ENCODE data around the gene UROC1. TPM values are rescaled to one million over a fixed set of nuclear protein-coding genes. Genes with fewer than 3 reads are reported as not detected.

The UROC1 gene
- polyA plus RNA-seq, 1 of the 3 experiments (the other 2 are of a cell fraction) = not detected

- TF ChIP-seq USF2 (IDR thresholded peaks at IDR 0.05; ENCODE audit: borderline replicate concordance, low read depth, low read length) = no peak
- TF ChIP-seq RCOR1 (IDR thresholded peaks at IDR 0.05; ENCODE audit: low read length) = no peak
- no peak for TF ChIP-seq USF1 (IDR thresholded peaks at IDR 0.05; ENCODE audit: borderline replicate concordance, low read depth)
These were observed 7.2 kb downstream of the UROC1 start (continued) for GRCh38 chr3:126510308-126510910.

- Histone ChIP-seq H3K9ac (no peak overlapping the region), H3F3A (replicated peaks; ENCODE audit: insufficient read depth) (no peaks in the 10 kb centered on the region), H2AFZ (ENCODE audit: low read depth) (no peak overlapping the region), H3K4me3 (ENCODE audit: low read depth in 2 of 2, low read length in 1 of 2) (no peak overlapping the region), H3K27me3 (ENCODE audit: insufficient read depth) (peaks cover 10% of the 10 kb centered on the region; the same call in 1 of the 2 replicates), H3K9me2 (no peaks in the 10 kb centered on the region), H3K4me2 (no peak overlapping the region), H3K79me2 (ENCODE audit: insufficient read depth) (no peaks in the 10 kb centered on the region), H3K36me3 (replicated peaks in 1 of 2; ENCODE audit: control insufficient read depth in 1 of 2, insufficient read depth in 2 of 2, low read length in 1 of 2) (no peaks in the 10 kb centered on the region), H3K4me1 (ENCODE audit: control insufficient read depth in 1 of 2, insufficient read depth in 2 of 2, low read depth in 1 of 2, low read length in 1 of 2) (peaks cover 0 to 4% of the 10 kb centered on the region in 2 experiments; a peak in 1 of 4 replicates), H3K9me3 (no peaks in the 10 kb centered on the region), H4K20me1 (ENCODE audit: insufficient read depth) (no peaks in the 10 kb centered on the region), H3K27ac (ENCODE audit: low read depth in 2 of 2, low read length in 1 of 2) (no peak overlapping the region)
- no peak for DNase-seq
- POLR2A ChIA-PET = no interaction called here
- CTCF ChIA-PET = interaction anchor here (0.7 to 7.0 kb wide), 4 partner anchors 9 to 54 kb away, joined by 3 to 45 read pairs (median 3); partner anchors contain the start of genes CHST13 and ZXDC
- WGBS (ENCODE audit: low lambda C conversion rate) = 53% methylated on average over 17 of the region's 18 CpGs
- no peak for TF ChIP-seq FOXJ3 (CRISPR knock-in tag; IDR thresholded peaks at IDR 0.05)
- TF ChIP-seq TEAD4 (IDR thresholded peaks at IDR 0.05; ENCODE audit: borderline replicate concordance, insufficient read depth) = no peak
- no peak for TF ChIP-seq YY1 (IDR thresholded peaks at IDR 0.05; ENCODE audit: low read depth)
- no peak for TF ChIP-seq RXRA (IDR thresholded peaks at IDR 0.05; ENCODE audit: borderline replicate concordance, low read depth)
These were observed 7.8 kb downstream of the UROC1 start for GRCh38 chr3:126509597-126510307.

GRCh38 chr3:126508564-126508964 lies 9.0 kb downstream of the UROC1 start:
- Histone ChIP-seq H3K79me2 (ENCODE audit: insufficient read depth) (no peaks in the 10 kb centered on the region), H3K4me2 (no peak overlapping the region), H3K9ac (no peak overlapping the region), H3K4me3 (ENCODE audit: low read depth in 2 of 2, low read length in 1 of 2) (no peak overlapping the region), H2AFZ (ENCODE audit: low read depth) (no peak overlapping the region), H3K9me2 (no peaks in the 10 kb centered on the region), H3F3A (replicated peaks; ENCODE audit: insufficient read depth) (no peaks in the 10 kb centered on the region), H3K27me3 (ENCODE audit: insufficient read depth) (peaks cover 10% of the 10 kb centered on the region; the same call in 1 of the 2 replicates), H4K20me1 (ENCODE audit: insufficient read depth) (no peaks in the 10 kb centered on the region), H3K9me3 (no peaks in the 10 kb centered on the region), H3K4me1 (ENCODE audit: control insufficient read depth in 1 of 2, insufficient read depth in 2 of 2, low read depth in 1 of 2, low read length in 1 of 2) (peaks cover 0 to 4% of the 10 kb centered on the region in 2 experiments; a peak in 1 of 4 replicates), H3K36me3 (replicated peaks in 1 of 2; ENCODE audit: control insufficient read depth in 1 of 2, insufficient read depth in 2 of 2, low read length in 1 of 2) (no peaks in the 10 kb centered on the region), H3K27ac (ENCODE audit: low read depth in 2 of 2, low read length in 1 of 2) (no peak overlapping the region)
- TF ChIP-seq IRF3 (IDR thresholded peaks at IDR 0.05; ENCODE audit: low read depth, low read length) (no peak), ZBTB33 (IDR thresholded peaks at IDR 0.05; ENCODE audit: borderline replicate concordance, low read depth) (no peak), CHD2 (IDR thresholded peaks at IDR 0.05; ENCODE audit: low read length, partially characterized antibody) (no peak), EZH2phosphoT487 (IDR thresholded peaks at IDR 0.05; ENCODE audit: borderline replicate concordance, low read depth) (no peak), RXRA (IDR thresholded peaks at IDR 0.05; ENCODE audit: borderline replicate concordance, low read depth) (no peak), EP300 (IDR thresholded peaks at IDR 0.05; ENCODE audit: borderline replicate concordance in 1 of 2, low read depth in 1 of 2, low read length in 1 of 2) (no peak), MAX (IDR thresholded peaks at IDR 0.05; ENCODE audit: low read depth) (no peak), TAF1 (IDR thresholded peaks at IDR 0.05; ENCODE audit: borderline replicate concordance, low read depth, low read length) (no peak), GATA2 (CRISPR knock-in tag; IDR thresholded peaks at IDR 0.05) (no peak)
- ChIA-PET CTCF (interaction anchor here (0.8 to 7.0 kb wide), 2 partner anchors 15 to 33 kb away, joined by 3 to 45 read pairs; partner anchors contain the start of genes CHST13 and ZXDC), POLR2A (no interaction called here)
- DNase-seq = no peak
- 90% methylated on average over 4 of the region's 4 CpGs for WGBS (ENCODE audit: low lambda C conversion rate)
